ENCODE measurements around the gene KCNJ5. TPM values are rescaled to one million over a fixed set of nuclear protein-coding genes. Genes with fewer than 3 reads are reported as not detected.

Gene KCNJ5
- total RNA-seq, 1 experiment from 2014 or later = not detected

DNA sequence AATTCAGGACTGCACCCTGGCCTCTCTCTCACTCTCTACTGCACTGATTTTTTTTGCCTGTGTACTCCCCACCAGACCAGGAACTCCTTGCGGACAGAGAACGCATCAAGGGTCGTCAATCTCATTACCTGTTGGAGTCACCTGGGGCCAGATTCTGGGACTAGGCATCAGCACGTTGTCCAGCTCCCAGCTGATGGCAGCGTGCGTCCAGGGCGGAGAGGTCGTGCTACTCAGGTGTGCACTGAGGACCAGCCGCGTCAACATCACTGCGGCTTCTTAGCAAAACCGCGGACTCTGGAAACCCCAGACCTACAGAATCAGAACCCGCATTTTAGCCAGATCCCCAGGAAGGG lies 13.1 kb downstream of the KCNJ5 start:
- peaks cover 7% of the 10 kb centered on the region for H3K27me3 Mint-ChIP-seq (ENCODE audit: insufficient read depth, unreplicated experiment)
- Histone ChIP-seq H3K27me3 (replicated peaks; ENCODE audit: control insufficient read depth, insufficient read depth, low read length) (no peaks in the 10 kb centered on the region; the same call in 1 of the 2 replicates), H3K36me3 (ENCODE audit: control insufficient read depth, insufficient read depth, low read length) (no peaks in the 10 kb centered on the region), H3K9me3 (no peaks in the 10 kb centered on the region), H3K4me1 (peaks cover 6% of the 10 kb centered on the region), H3K4me3 (ENCODE audit: low read depth, low read length) (no peak overlapping the region)
- ChIA-PET CTCF (interaction anchor here (1.0 to 5.7 kb wide), 3 partner anchors 15 to 52 kb away, joined by 3 to 30 read pairs (median 4); no protein-coding TSS in a partner anchor), POLR2A (no interaction called here)
- peak overlapping the region; percentile 70 for H3K4me3 Mint-ChIP-seq (ENCODE audit: unreplicated experiment)
- DNase-seq = no peak
- H3K4me1 Mint-ChIP-seq (ENCODE audit: low read depth, unreplicated experiment) = peaks cover 6% of the 10 kb centered on the region
- intact Hi-C loops (cut with micrococcal nuclease; ENCODE audit: unreplicated experiment) = no loop called here
- H3K9me3 Mint-ChIP-seq (ENCODE audit: unreplicated experiment) = no peaks in the 10 kb centered on the region
- H3K36me3 Mint-ChIP-seq (ENCODE audit: insufficient read depth, unreplicated experiment) = no peaks in the 10 kb centered on the region
- TF ChIP-seq CTCF (IDR thresholded peaks at IDR 0.05; ENCODE audit: insufficient read depth in 1 of 2, low read depth in 1 of 2, low read length in 1 of 2, severe bottlenecking in 1 of 2, unreplicated experiment in 1 of 2) = no peak
- no TSS peak for BruUV-seq (replicated peaks)
- H3K27ac Mint-ChIP-seq (ENCODE audit: unreplicated experiment) = no peak overlapping the region

- peak in 1 of 2 experiments; percentile 34 for DNase-seq
- H3K27me3 ChIP-seq (replicated peaks; ENCODE audit: control insufficient read depth, insufficient read depth, low read length) = no peaks in the 10 kb centered on the region; the same call in 1 of the 2 replicates
- peak overlapping the region; percentile 70 for H3K4me3 Mint-ChIP-seq (ENCODE audit: unreplicated experiment)
- no peak for TF ChIP-seq CTCF (IDR thresholded peaks at IDR 0.05; ENCODE audit: insufficient read depth in 1 of 2, low read depth in 1 of 2, low read length in 1 of 2, severe bottlenecking in 1 of 2, unreplicated experiment in 1 of 2)
- BruUV-seq (replicated peaks) = no TSS peak
- H3K27me3 Mint-ChIP-seq (ENCODE audit: insufficient read depth, unreplicated experiment) = peaks cover 7% of the 10 kb centered on the region
- intact Hi-C loops (cut with micrococcal nuclease; ENCODE audit: unreplicated experiment) = loop anchor here (1.0 kb wide), 1 partner anchor 14 kb away; no protein-coding TSS in a partner anchor
- H3K9me3 Mint-ChIP-seq (ENCODE audit: unreplicated experiment) = no peaks in the 10 kb centered on the region
- peaks cover 6% of the 10 kb centered on the region for H3K4me1 ChIP-seq
- H3K27ac Mint-ChIP-seq (ENCODE audit: unreplicated experiment) = no peak overlapping the region
- ChIA-PET CTCF (interaction anchor here (0.6 to 5.7 kb wide), 6 partner anchors 12 to 428 kb away, joined by 3 to 30 read pairs (median 3); no protein-coding TSS in a partner anchor), POLR2A (no interaction called here)
- peaks cover 6% of the 10 kb centered on the region for H3K4me1 Mint-ChIP-seq (ENCODE audit: low read depth, unreplicated experiment)
- no peaks in the 10 kb centered on the region for H3K9me3 ChIP-seq
- peak overlapping the region; percentile 35 for H3K4me3 ChIP-seq (ENCODE audit: low read depth, low read length)
- H3K36me3 Mint-ChIP-seq (ENCODE audit: insufficient read depth, unreplicated experiment) = no peaks in the 10 kb centered on the region
- H3K36me3 ChIP-seq (ENCODE audit: control insufficient read depth, insufficient read depth, low read length) = no peaks in the 10 kb centered on the region
These were observed 13.6 kb downstream of the KCNJ5 start for GRCh38 chr11:128904656-128905344.

DNA sequence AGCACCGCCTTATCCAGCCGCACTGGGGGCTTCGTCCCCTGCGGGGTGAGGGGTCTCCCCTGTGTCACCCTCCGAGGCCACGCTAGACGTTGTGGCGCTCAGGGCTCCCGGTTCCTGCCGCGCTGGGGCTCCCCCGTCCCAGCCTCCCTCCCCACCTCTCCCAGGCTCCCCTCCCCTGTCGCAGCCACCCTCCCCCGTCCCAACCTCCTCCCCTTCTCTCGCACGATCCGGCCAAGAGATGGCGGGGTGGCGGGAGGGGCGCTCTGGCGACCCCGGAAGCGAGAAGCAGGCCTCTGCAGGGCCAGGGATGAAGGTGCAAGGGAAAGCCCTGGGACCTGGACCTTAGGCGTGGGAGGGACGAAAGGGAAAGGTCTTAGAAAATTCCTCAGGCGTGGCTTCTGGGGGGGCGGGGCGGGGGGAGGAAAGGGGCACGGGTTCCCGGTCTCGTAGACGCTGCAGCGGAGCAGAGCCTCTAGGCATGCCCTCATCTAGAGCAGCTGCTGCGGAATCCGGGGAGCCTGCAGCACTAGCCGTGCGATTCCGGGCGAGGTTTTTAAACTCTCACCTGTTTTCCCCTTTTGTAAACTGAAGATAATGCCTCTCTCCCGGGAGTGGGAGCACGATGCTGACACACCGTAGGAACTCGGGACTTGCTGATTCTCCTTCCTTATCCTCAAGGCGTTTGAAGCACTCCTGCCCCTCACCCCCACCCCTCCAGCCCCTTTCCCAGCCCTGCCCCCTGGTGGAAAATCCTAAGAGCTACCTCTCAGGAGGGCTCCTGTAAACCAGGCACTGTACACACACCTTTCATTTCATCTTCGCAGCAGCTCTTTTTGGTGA lies 14.4 kb downstream of the KCNJ5 start:
- peaks cover 7% of the 10 kb centered on the region for H3K27me3 Mint-ChIP-seq (ENCODE audit: insufficient read depth, unreplicated experiment)
- peak overlapping the region; percentile 70 for H3K4me3 Mint-ChIP-seq (ENCODE audit: unreplicated experiment)
- no peaks in the 10 kb centered on the region for H3K36me3 ChIP-seq (ENCODE audit: control insufficient read depth, insufficient read depth, low read length)
- peaks cover 6% of the 10 kb centered on the region for H3K4me1 ChIP-seq
- intact Hi-C loops (cut with micrococcal nuclease; ENCODE audit: unreplicated experiment) = loop anchor here (1.0 kb wide), 3 partner anchors 15 to 51 kb away; no protein-coding TSS in a partner anchor
- peak; percentile 79 to 84 for TF ChIP-seq CTCF (IDR thresholded peaks at IDR 0.05; ENCODE audit: insufficient read depth in 1 of 2, low read depth in 1 of 2, low read length in 1 of 2, severe bottlenecking in 1 of 2, unreplicated experiment in 1 of 2)
- no peaks in the 10 kb centered on the region for H3K36me3 Mint-ChIP-seq (ENCODE audit: insufficient read depth, unreplicated experiment)
- H3K9me3 ChIP-seq = no peaks in the 10 kb centered on the region
- no TSS peak for BruUV-seq (replicated peaks)
- H3K27me3 ChIP-seq (replicated peaks; ENCODE audit: control insufficient read depth, insufficient read depth, low read length) = no peaks in the 10 kb centered on the region; the same call in 1 of the 2 replicates
- DNase-seq = peak; percentile 78 to 80
- POLR2A ChIA-PET = interaction anchor here (0.6 kb wide), 1 partner anchor 15 kb away, joined by 3 read pairs; no protein-coding TSS in a partner anchor
- CTCF ChIA-PET = interaction anchor here (0.6 to 5.7 kb wide), 25 partner anchors 11 to 1901 kb away, joined by 3 to 38 read pairs (median 4); partner anchors contain the start of gene TP53AIP1
- H3K9me3 Mint-ChIP-seq (ENCODE audit: unreplicated experiment) = no peaks in the 10 kb centered on the region
- peaks cover 6% of the 10 kb centered on the region for H3K4me1 Mint-ChIP-seq (ENCODE audit: low read depth, unreplicated experiment)
- peak overlapping the region; percentile 3 for H3K27ac Mint-ChIP-seq (ENCODE audit: unreplicated experiment)
- peak overlapping the region; percentile 35 for H3K4me3 ChIP-seq (ENCODE audit: low read depth, low read length)
